ENCODE measurements around the gene ANTKMT.

- TF ChIP-seq CTCF (IDR thresholded peaks at IDR 0.05; ENCODE audit: poor library complexity, severe bottlenecking) (no peak), EZH2 (IDR thresholded peaks at IDR 0.05; ENCODE audit: borderline replicate concordance, insufficient read depth, low read length, poor library complexity, severe bottlenecking) (no peak), RAD21 (conservative IDR thresholded peaks at IDR 0.05) (no peak)
Observed at GRCh38 chr16:672851-673250, 48.1 kb upstream of the ANTKMT start.
